H1 (cell line): ENCODE data around the gene CEL. TPM values are rescaled to one million over a fixed set of nuclear protein-coding genes. Genes with fewer than 3 reads are reported as not detected.

Source experiments
- CTCF ChIA-PET: fragments of 300-600 bp; sonication (Branson Sonifier 250); formaldehyde crosslinking; loops from one replicate; lab custom pipeline; 2021; ENCODE audit not compliant: partially characterized antibody; lab: Charles Lee
- POLR2A ChIA-PET: fragments of 300-600 bp; sonication (Branson Sonifier 250); formaldehyde crosslinking; loops from one replicate; lab custom pipeline; 2021; ENCODE audit warnings: inconsistent platforms; ENCODE audit not compliant: partially characterized antibody; lab: Charles Lee
- DNase-seq, 2 experiments: peaks; one replicate each; pipeline versions ENCODE4 v3.0.0 to v3.0.0-alpha.2; 2010 to 2022; ENCODE audit warnings: low spot score in 2 of 2, low read depth in 1 of 2, mixed read lengths in 1 of 2
- FAIRE-seq: peaks from 2 replicates; lab custom pipeline; 2011; peaks lifted over from hg19 to GRCh38; lab: Jason Lieb, UNC
- H2AFZ ChIP-seq: 2 replicates; pipeline ENCODE4 v1.8.1; 2012; ENCODE audit warnings: low read length, inconsistent platforms
- H2AK5ac ChIP-seq: 2 replicates; pipeline ENCODE4 v1.6.1; 2013; ENCODE audit warnings: low read depth, low read length
- H2BK120ac ChIP-seq: replicated peaks from 2 replicates; pipeline ENCODE3; 2013; ENCODE audit warnings: low read depth, low read length, inconsistent platforms
- H2BK12ac ChIP-seq: 2 replicates; pipeline ENCODE4 v1.6.1; 2013; ENCODE audit warnings: low read depth, low read length
- H2BK15ac ChIP-seq: 2 replicates; pipeline ENCODE4 v1.6.1; 2013; ENCODE audit warnings: low read length
- H2BK20ac ChIP-seq: 2 replicates; pipeline ENCODE4 v1.6.1; 2013; ENCODE audit warnings: low read length
- H2BK5ac ChIP-seq: 2 replicates; pipeline ENCODE4 v1.6.1; 2013; ENCODE audit warnings: low read depth, low read length
- H3K14ac ChIP-seq: 2 replicates; pipeline ENCODE4 v1.6.1; 2013; ENCODE audit warnings: inconsistent platforms; ENCODE audit not compliant: insufficient read length
- H3K18ac ChIP-seq: 2 replicates; pipeline ENCODE4 v1.6.1; 2013; ENCODE audit warnings: low read length; ENCODE audit errors: extremely low read depth
- H3K23ac ChIP-seq: 2 replicates; pipeline ENCODE4 v1.6.1; 2013; ENCODE audit warnings: inconsistent platforms; ENCODE audit not compliant: insufficient read length
- H3K23me2 ChIP-seq: 2 replicates; pipeline ENCODE4 v1.6.1; 2013; ENCODE audit warnings: low read depth, low read length
- H3K27ac ChIP-seq: 2 replicates; pipeline ENCODE4 v1.6.1; 2011; ENCODE audit warnings: low read depth, low read length, inconsistent platforms
- H3K27me3 ChIP-seq, 4 experiments: replicated peaks in 1 of 4; 1 replicate in 1 of 4; 2 replicates in 3 of 4; pipeline versions ENCODE4 v1.6.1 to v1.8.1; 2011 to 2013; ENCODE audit warnings: low read length in 3 of 4, mild to moderate bottlenecking in 3 of 4, inconsistent platforms in 2 of 4, mixed read lengths in 2 of 4, moderate library complexity in 1 of 4; ENCODE audit not compliant: control insufficient read depth in 3 of 4, insufficient read depth in 3 of 4; ENCODE audit errors: extremely low read depth in 1 of 4
- H3K36me3 ChIP-seq, 4 experiments: 2 replicates each; pipeline versions ENCODE4 v1.6.1 to v1.8.1; 2011 to 2013; ENCODE audit warnings: mild to moderate bottlenecking in 4 of 4, low read length in 3 of 4, moderate library complexity in 2 of 4, control low read depth in 1 of 4, inconsistent platforms in 1 of 4; ENCODE audit not compliant: insufficient read depth in 4 of 4, control insufficient read depth in 2 of 4
- H3K4ac ChIP-seq: replicated peaks from 2 replicates; pipeline ENCODE3; 2013; ENCODE audit warnings: low read length, low read depth, mixed read lengths, inconsistent platforms; ENCODE audit not compliant: insufficient read length
- H3K4me1 ChIP-seq, 4 experiments: replicated peaks in 1 of 4; 1 replicate in 1 of 4; 2 replicates in 3 of 4; pipeline versions ENCODE4 v1.6.1 to v1.8.1; 2011 to 2013; ENCODE audit warnings: low read length in 3 of 4, inconsistent platforms in 2 of 4, mixed read lengths in 1 of 4; ENCODE audit not compliant: insufficient read depth in 4 of 4, control insufficient read depth in 3 of 4
- H3K4me2 ChIP-seq, 2 experiments: 2 replicates each; pipeline versions ENCODE4 v1.6.1 to v1.8.1; 2011 to 2013; ENCODE audit warnings: low read depth in 2 of 2, low read length in 2 of 2, control low read depth in 1 of 2, inconsistent platforms in 1 of 2, mild to moderate bottlenecking in 1 of 2; ENCODE audit not compliant: insufficient read depth in 1 of 2
- H3K4me3 ChIP-seq, 4 experiments: fragments of 200-600, 300-600 bp in 1 of 4; sonication (generic), shearing (Covaris generic), sonication (Bioruptor Twin) in 1 of 4; 2 replicates each; pipeline versions ENCODE4 v1.5.1 to v1.8.1; 2011 to 2016; ENCODE audit warnings: low read length in 4 of 4, low read depth in 3 of 4, control low read depth in 2 of 4, inconsistent platforms in 2 of 4, mild to moderate bottlenecking in 2 of 4, mixed read lengths in 1 of 4, moderate library complexity in 1 of 4; ENCODE audit not compliant: insufficient read depth in 2 of 4; ENCODE audit errors: extremely low read depth in 1 of 4
- H3K56ac ChIP-seq: replicated peaks from 2 replicates; pipeline ENCODE3; 2013; ENCODE audit warnings: low read depth, mild to moderate bottlenecking, mixed read lengths, low read length, inconsistent platforms; ENCODE audit not compliant: insufficient read length
- H3K79me1 ChIP-seq: 2 replicates; pipeline ENCODE4 v1.6.1; 2013; ENCODE audit warnings: low read depth, low read length, control low read depth
- H3K79me2 ChIP-seq, 2 experiments: 2 replicates each; pipeline versions ENCODE4 v1.6.1 to v1.8.1; 2012 to 2013; ENCODE audit warnings: low read length in 2 of 2, mild to moderate bottlenecking in 2 of 2, inconsistent platforms in 1 of 2; ENCODE audit not compliant: insufficient read depth in 2 of 2, control insufficient read depth in 1 of 2
- H3K9ac ChIP-seq, 4 experiments: replicated peaks in 1 of 4; 1 replicate in 1 of 4; 2 replicates in 3 of 4; pipeline versions ENCODE4 v1.6.1 to v1.8.1; 2011 to 2013; ENCODE audit warnings: low read depth in 3 of 4, low read length in 3 of 4, control low read depth in 2 of 4, mild to moderate bottlenecking in 2 of 4, moderate library complexity in 2 of 4, inconsistent platforms in 1 of 4; ENCODE audit errors: extremely low read depth in 1 of 4
- H3K9me3 ChIP-seq, 2 experiments: 2 replicates each; pipeline versions ENCODE4 v1.6.1 to v1.8.1; 2012 to 2013; ENCODE audit warnings: mild to moderate bottlenecking in 2 of 2, moderate library complexity in 2 of 2, control low read depth in 1 of 2, inconsistent platforms in 1 of 2, low read depth in 1 of 2, low read length in 1 of 2, mixed read lengths in 1 of 2; ENCODE audit not compliant: insufficient read depth in 2 of 2
- H4K20me1 ChIP-seq, 2 experiments: replicated peaks in 1 of 2; 2 replicates each; pipeline versions ENCODE3 to v1.8.1; 2011 to 2013; ENCODE audit warnings: inconsistent platforms in 2 of 2, low read length in 2 of 2, mild to moderate bottlenecking in 1 of 2; ENCODE audit not compliant: insufficient read depth in 2 of 2, control insufficient read depth in 1 of 2
- H4K5ac ChIP-seq: 2 replicates; pipeline ENCODE4 v1.6.1; 2013; ENCODE audit warnings: low read length, low read depth, mixed read lengths, inconsistent platforms; ENCODE audit not compliant: insufficient read length
- H4K8ac ChIP-seq: 2 replicates; pipeline ENCODE4 v1.8.0; 2013; ENCODE audit warnings: mild to moderate bottlenecking, moderate library complexity, low read length, inconsistent platforms; ENCODE audit not compliant: insufficient read depth; ENCODE audit errors: extremely low read depth
- H4K91ac ChIP-seq: replicated peaks from 2 replicates; pipeline ENCODE3; 2013; ENCODE audit warnings: low read length, mixed read lengths, inconsistent platforms; ENCODE audit not compliant: insufficient read length
- CBX8 ChIP-seq: fragments of 300-800, 300-1000 bp; sonication (generic); IDR thresholded peaks from 2 replicates; pipeline ENCODE4 v1.7.1; 2016; ENCODE audit warnings: low read depth, low read length, borderline replicate concordance
- CREB1 ChIP-seq: IDR thresholded peaks from 2 replicates; pipeline ENCODE4 v1.6.1; 2012; ENCODE audit warnings: inconsistent platforms
- SIN3A ChIP-seq, 2 experiments: IDR thresholded peaks in 1 of 2; conservative IDR thresholded peaks in 1 of 2; 2 replicates each; pipeline ENCODE4 v1.6.1; 2011 to 2012; ENCODE audit warnings: low read length in 2 of 2, improper control_type of control experiment in 1 of 2, low read depth in 1 of 2, mild to moderate bottlenecking in 1 of 2
- SIX5 ChIP-seq: IDR thresholded peaks from 2 replicates; pipeline ENCODE4 v1.6.1; 2011; ENCODE audit warnings: mild to moderate bottlenecking, low read depth, low read length
- SRF ChIP-seq: IDR thresholded peaks from 2 replicates; pipeline ENCODE4 v1.6.1; 2011; ENCODE audit warnings: mild to moderate bottlenecking, low read depth, low read length, moderate library complexity
- TAF7 ChIP-seq: optimal IDR thresholded peaks from 2 replicates; pipeline ENCODE3; 2011; ENCODE audit warnings: low read depth, mild to moderate bottlenecking, inconsistent platforms, low read length, moderate library complexity, borderline replicate concordance
- YY1 ChIP-seq: IDR thresholded peaks from 2 replicates; pipeline ENCODE4 v1.6.1; 2011; ENCODE audit warnings: low read depth, mild to moderate bottlenecking, low read length
- WGBS, 2 experiments: shearing (Covaris generic) in 1 of 2; methylation state at CpG; one replicate each; pipeline versions ENCODE4 v1.1.6 to v1.1.7; 2013 to 2015; ENCODE audit warnings: low lambda C conversion rate in 2 of 2, mixed read lengths in 2 of 2, inconsistent platforms in 1 of 2, low coverage in 1 of 2, missing lambda C conversion rate in 1 of 2; ENCODE audit not compliant: insufficient replicate concordance in 2 of 2, insufficient coverage in 1 of 2, insufficient read length in 1 of 2; ENCODE audit errors: extremely low coverage in 1 of 2, missing lambda C conversion rate in 1 of 2; 5-methylcytosine and 5-hydroxymethylcytosine counted together
- polyA plus RNA-seq, 7 experiments: library from polyadenylated mRNA; depleted of rRNA in 3 of 7; stranded (reverse) in 5 of 7; unstranded in 2 of 7; fragments of >200 nt in 5 of 7; fragments of 200-250 nt in 2 of 7; gene quantifications; 1 replicate in 5 of 7; 2 replicates in 1 of 7; 4 replicates in 1 of 7; pipeline versions ENCODE4 v1.2.1 to v1.2.3, GENCODE V29; 2011 to 2013; ENCODE audit warnings: missing spikeins in 2 of 7, mixed read lengths in 2 of 7
- total RNA-seq: library from RNA; stranded (reverse); fragmentation: NEBNext Ultra II Directional; extraction: Animal tissue kit (Norgen Biotek cat#: 25700); gene quantifications from 2 replicates; pipeline ENCODE4 v1.2.1, GENCODE V29; 2021

CEL gene
- total and polyA plus RNA-seq, 2 of the 8 experiments (the other 6 are each of a cell fraction or from before 2014, with no cell fraction given) = 1.8 to 3.4 TPM

DNA sequence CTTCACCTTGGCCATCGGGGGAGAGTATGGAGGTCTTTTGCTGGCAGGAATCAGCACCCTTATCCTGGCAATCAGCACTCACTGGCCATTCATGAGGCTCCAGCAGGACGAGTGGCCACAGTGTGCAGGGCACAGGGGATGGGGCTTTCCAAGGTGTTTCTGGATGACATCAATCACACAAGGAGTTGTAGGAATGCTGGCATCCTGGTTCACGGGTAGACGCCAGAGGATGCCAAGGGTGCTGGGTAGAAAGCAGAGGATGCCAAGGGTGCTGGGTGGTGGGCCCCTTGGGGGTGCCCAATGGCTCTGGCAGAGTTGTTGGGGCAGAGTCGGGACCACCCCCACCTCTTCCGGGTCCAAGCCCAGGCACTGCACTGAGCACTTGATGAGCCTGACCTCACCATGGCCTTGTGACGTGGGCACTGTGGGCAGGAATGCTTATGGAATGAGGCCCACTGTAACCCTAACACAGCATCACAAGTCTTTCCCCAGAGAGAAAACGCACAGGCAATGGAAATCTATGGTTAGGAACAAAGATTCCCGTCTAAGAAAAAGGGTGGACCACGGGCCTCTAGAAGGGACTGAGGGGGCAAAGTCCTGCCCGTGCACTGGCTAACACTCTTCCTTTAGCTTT is 29.1 kb downstream of the CEL start:
- Histone ChIP-seq H3K36me3 (no peaks in the 10 kb centered on the region), H2BK120ac (no peak overlapping the region), H3K79me1 (no peaks in the 10 kb centered on the region), H2AFZ (no peak overlapping the region), H3K23me2 (no peaks in the 10 kb centered on the region), H3K79me2 (no peaks in the 10 kb centered on the region), H3K27ac (no peak overlapping the region), H3K4me3 (no peak overlapping the region), H4K91ac (no peak overlapping the region), H3K4ac (no peak overlapping the region), H4K8ac (no peak overlapping the region), H3K27me3 (peaks cover 0 to 3% (median 0%) of the 10 kb centered on the region in 4 experiments; a peak in 1 of 7 replicates), H4K20me1 (no peaks in the 10 kb centered on the region), H3K4me2 (no peak overlapping the region), H2AK5ac (no peak overlapping the region), H2BK20ac (no peak overlapping the region), H4K5ac (no peak overlapping the region), H3K18ac (no peak overlapping the region), H3K4me1 (no peaks in the 10 kb centered on the region), H3K9ac (no peak overlapping the region), H3K9me3 (peaks cover 0 to 1% of the 10 kb centered on the region in 2 experiments; a peak in 1 of 4 replicates), H3K14ac (no peak overlapping the region), H3K56ac (no peak overlapping the region), H2BK12ac (no peak overlapping the region), H2BK5ac (no peak overlapping the region), H2BK15ac (no peak overlapping the region), H3K23ac (no peak overlapping the region)
- TF ChIP-seq SIX5 (no peak), TAF7 (no peak), CREB1 (no peak), CBX8 (no peak), YY1 (no peak), SIN3A (conservative IDR thresholded peaks at IDR 0.05 in 1 of 2, IDR thresholded peaks at IDR 0.05 in 1 of 2; ENCODE audit: low read depth in 1 of 2, low read length in 2 of 2) (no peak), SRF (no peak)
- POLR2A ChIA-PET = no interaction called here
- WGBS, 2 experiments = 91% methylated on average over 11 of the region's 11 CpGs; no CpG with 5 or more reads in 1 of the 2 experiments
- FAIRE-seq (no peak), DNase-seq (no peak)
- CTCF ChIA-PET = interaction anchor here (1.4 to 2.1 kb wide), 3 partner anchors 12 to 113 kb away, joined by 5 to 9 read pairs (median 8); no protein-coding TSS in a partner anchor
